Stimulated activated CD8-positive, alpha-beta memory T cell treated with anti-CD3 and anti-CD28 coated beads, Interleukin-12 subunit alpha, Interleukin-12 subunit beta, amount 100 ng/mL, for 24 hours (primary cell): ENCODE measurements around the gene PAPOLB.
"Not testable (repeated sequence)": the region's sequence is repeated elsewhere in the genome, so short reads cannot be mapped to it uniquely, and the experiment has no call there.

Experiments used
- DNase-seq: peaks from one replicate; pipeline ENCODE4 v3.0.0-alpha.2; 2020; ENCODE audit errors: extremely low read depth

Gene PAPOLB

DNA sequence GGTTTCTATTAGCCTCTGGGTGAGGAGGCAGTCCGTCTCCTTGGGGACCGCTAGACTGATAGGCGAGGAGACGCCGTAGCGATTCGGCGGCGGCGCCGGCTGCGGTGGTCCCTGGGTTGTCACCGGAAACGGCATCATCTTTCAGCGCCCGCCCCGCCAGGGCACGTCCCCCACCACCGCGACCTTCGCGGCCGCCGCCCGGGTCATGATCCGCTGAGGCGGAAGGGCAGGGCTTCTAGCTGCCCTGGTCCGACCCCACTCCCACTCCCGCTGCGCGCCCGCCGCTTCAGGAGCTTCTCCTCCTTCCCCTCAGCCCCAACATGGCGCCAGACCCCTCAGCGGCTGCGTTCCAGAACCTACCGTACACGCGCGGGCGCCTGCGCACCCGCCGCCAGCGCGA lies at the start of gene PAPOLB:
TSS of gene PAPOLB (minus strand) at position 358 of the 400 bp plus-strand sequence. CDS start at position 138, 220 bp downstream.
- DNase-seq, result no peak

DNA sequence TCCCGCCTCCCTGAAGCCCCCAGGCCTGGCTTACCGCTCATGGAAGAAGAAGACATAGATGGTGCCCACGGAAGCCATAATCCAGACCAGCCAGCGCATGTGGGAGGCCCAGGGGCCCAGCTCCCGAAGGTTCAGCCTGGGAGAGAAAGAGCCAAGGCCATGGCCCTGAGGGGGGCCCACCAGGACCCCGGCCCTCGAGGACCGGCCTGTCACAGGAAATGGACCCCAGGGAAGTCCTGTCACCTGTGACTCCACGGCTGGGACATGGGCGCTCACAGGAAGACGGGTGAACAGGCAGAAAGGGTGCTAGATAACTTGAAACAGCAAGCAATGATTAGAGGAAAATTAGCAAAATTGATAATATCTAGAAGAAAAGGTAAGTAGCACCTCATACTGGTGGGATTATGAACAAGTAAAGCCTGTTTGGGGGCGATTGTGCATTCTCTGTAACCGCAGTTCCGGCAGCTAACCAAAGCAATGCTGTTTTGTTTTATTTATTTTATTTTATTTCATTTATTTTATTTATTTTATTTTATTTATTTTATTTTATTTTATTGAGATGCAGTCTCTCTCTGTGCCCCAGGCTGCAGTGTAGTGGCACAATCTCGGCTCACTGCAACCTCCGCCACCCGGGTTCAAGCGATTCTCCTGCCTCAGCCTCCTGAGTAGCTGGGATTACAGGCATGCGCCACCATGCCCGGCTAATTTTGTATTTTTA lies 49.4 kb upstream of the PAPOLB start:
- no peak for DNase-seq

DNA sequence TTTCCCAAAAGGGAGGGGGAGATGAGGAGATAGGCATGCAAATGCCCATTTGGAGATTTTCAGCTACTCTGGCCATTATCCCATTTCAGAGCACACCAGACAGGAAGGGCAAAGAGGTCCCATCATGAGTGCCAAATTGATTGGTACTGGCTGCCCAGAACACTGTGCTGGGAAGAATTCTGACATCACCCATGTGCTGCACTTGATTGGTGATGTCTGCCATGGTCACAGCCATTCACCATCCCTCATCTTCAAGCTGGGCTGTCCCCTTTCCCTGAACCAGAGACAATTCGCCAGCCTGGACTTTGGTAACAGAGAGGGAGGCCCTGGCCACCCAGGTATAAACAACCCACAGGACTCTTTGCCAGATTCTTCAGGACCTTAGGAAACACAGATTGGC lies 44.9 kb upstream of the PAPOLB start:
- DNase-seq, result no peak

DNA sequence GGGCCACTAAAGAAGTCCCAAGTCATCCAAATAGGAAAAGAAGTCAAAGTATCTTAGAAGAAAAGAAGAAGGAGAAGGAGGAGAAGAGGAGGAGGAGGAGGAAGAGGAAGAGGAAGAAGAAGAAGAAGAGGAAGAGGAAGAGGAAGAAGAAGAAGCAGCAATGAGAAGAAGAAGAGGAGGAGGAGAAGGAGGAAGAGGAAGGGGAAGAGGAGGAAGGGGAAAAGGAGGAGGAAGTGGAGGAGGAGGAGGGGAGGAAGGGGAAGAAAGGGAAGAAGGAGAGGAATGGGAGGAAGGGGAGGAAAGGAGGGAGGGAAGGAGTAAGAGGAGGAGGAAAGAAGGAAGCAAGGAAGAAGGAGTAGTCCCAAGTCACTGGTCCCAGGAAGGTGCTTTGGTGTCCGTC lies 43.3 kb upstream of the PAPOLB start:
- DNase-seq, result no peak

DNA sequence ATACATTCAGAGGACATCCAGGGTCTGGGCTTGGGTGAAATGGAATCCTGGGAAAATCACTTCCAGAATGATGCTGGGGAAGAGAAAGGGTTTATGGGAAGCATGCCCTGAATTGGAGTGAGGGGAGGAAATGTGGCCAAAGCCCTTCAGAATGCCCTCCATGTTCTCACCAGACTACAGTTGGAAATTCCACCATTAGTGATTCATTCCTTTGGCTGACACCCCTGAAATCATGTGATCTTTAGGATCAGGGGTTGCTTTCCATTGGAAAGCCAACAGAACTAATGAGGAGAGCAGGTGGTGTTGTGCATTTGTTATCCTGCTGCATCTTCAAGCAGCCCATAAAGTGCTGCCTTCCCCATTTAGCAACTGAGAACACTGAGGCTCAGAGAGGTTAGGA lies 42.5 kb upstream of the PAPOLB start:
- no peak for DNase-seq

DNA sequence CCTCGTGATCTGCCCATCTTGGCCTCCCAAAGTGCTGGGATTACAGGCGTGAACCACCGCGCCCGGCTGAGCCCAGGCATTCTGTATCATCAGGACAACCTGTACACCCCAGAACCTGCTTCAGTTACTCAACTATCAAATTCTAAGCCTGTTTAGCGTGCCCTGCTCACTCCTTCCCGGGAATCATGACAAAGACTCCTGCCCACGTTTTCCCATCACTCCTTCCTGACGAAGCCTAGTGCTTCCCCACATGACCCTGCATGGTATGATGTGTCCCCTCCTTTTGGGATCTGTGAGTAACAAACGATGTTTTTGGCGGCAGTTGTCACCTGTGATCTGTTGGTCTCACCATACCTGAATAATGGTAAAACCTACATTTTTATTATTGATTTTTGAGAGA lies 33.9 kb upstream of the PAPOLB start:
- DNase-seq, result no peak

DNA sequence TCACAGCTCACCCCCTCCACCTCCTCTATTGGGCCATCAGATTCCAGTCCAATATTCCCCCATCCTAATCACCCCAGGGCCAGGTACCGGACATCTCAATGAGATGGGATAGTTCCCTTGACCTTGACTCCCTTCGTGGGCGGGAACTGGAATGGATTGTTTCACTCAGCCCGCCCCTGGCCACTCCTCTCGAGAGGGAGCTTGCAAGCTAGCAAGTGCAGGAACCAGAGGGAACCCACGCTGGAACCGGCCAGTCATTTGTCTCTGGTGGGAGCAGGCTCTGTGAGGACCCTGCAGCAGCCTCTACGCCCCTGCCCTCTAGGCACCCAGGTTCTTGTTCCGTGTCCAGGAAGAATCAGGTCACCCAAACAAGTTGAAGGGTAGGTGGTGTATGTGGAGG lies 32.7 kb upstream of the PAPOLB start:
- DNase-seq, result no peak

DNA sequence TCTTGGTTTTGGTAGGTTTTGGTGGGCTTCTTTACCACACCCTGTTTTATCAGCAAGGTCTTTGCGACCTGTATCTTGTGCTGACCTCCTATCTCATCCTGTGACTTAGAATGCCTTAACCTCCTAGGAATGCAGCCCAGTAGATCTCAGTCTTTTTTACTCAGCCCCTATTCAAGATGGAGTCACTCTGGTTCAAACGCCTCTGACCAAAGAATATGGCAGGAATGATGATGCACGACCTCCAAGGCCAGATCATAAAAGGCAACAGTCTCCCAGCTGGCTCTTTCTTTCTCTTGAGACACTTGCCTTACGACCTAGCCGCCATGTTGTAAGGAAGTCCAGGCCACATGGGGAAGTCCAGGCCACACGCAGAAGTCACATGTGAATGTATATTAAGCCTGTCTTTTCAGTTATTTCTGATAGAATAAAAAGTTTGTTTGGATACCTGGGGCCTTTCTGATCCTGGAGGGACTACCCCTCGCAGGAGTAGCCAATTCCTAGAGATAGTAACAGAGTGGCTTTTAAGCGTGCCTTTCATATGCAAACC lies 32.2 kb upstream of the PAPOLB start:
- DNase-seq, result no peak

DNA sequence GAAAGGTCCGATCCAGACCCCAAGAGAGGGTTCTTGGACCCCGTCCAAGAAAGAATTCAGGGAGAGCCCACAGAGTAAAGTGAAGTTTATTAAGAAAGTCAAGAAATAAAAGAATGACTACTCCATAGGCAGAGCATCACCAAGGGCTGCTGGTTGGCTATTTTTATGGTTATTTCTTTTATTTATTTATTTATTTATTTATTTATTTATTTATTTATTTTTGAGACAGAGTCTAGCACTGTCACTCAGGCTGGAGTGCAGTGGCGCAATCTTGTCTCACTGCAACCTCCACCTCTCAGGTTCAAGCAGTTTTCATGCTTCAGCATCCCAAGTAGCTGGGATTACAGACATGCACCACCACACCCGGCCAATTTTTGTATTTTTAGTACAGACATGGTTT lies 31.4 kb upstream of the PAPOLB start:
- not testable (repeated sequence) for DNase-seq

DNA sequence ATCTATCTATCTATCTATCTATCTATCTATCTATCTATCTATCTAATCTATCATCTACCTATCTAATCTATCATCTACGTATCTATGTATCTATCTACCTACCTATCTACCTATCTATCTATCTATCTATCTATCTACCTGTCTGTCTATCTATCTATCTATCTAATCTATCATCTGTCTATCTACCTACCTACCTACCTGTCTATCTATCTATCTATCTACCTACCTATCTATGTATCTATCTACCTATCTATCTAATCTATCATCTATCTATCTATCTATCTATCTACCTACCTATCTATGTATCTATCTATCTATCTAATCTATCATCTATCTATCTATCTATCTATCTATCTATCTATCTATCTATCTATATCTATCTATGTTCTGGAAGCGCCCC lies 29.7 kb upstream of the PAPOLB start:
- DNase-seq, result not testable (repeated sequence)

DNA sequence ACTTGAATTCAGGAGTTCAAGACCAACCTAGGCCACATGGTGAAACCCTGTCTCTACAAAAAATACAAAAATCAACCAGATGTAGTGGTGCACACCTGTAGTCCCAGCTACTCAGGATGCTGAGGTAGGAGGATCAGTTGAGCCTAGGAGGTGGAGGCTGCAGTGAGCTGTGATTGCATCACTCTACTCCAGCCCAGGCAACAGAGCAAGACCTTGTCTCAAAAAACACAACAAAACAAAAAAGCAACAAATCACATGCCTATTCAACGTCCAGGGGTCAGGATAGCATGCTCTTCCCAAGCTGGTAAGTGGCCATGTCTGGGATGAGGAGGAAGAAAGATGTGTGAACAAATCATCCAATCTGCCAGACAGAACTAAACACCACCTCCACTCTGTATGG lies 27.9 kb upstream of the PAPOLB start:
- no peak for DNase-seq

DNA sequence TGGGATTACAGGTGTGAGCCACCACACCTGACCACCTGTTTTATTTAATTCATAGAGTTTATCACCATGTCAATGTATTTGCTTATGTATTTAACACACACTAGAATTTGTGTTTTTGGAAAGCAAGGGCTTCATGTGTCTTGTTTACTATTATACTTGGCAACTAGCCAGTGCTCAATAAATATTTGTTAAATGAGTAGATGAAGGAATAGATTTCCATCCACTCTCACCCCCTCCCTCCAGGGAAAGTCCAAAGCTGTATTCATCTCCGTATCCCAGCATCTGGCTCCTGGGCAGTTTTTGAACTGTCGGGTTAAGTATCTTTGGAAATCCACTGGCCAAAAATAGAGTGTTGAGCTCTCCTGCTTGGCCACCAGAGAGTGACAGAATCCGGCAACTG lies 26.3 kb upstream of the PAPOLB start:
- no peak for DNase-seq

DNA sequence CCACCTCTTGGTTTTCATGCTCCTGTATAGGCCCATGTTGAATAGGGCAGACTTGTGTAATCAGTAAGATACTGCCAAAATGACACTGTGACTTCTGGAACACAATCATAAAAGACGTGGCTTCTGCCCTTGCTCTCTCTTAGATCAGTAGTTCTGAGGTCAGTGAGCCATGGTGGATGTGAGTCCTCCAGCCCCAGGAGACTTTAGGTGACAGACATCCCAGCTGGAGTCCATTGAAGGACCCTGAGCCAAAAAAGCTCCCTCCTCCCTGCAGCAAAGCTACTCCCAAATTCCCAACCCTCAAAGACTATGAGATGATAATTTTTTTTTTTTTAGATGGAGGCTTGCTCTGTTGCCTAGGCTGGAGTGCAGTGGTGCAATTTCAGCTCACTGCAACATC lies 24.8 kb upstream of the PAPOLB start:
- DNase-seq, result no peak

DNA sequence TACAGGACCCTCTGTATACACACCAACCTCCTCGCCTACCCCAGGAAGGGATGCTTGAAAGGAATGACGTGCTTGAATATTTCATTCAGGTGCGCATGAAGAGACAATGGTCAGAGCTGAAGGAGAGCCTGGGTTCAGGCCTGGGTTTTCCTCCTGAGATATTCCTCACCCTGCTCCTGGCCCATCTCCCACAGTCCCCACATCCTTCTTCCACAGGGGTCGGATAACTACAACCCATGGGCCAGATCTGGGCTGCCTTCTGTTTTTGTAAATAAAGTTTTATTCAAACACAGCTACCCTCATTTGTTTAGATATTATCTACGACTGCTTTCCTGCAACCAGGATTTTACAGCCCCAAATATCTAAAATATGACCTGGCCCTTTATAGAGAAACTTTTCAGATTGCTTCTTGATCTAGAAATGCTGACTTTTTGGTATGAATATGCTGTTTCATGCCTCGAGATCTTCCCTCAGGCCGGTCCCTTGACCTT lies 23.5 kb upstream of the PAPOLB start:
- no peak for DNase-seq

DNA sequence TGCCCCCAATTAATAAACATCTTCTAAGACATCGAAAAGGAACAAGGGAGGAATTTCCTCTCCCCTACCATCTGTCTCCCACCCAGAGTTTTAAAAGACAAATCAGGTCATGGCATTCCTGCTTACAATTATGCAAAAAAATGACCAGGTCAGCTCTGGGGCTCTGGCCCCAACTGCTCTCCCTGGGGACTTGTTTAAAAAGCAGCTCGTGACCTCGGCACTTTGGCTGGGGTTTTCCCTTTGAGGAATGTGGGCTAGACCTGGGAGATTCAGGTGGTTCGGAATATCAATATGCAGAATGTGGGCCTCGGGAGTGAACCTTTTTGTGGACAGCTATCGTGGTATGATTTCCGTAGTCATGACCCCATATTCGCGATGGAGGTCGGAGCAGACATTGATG lies 22.3 kb upstream of the PAPOLB start:
- no peak for DNase-seq

DNA sequence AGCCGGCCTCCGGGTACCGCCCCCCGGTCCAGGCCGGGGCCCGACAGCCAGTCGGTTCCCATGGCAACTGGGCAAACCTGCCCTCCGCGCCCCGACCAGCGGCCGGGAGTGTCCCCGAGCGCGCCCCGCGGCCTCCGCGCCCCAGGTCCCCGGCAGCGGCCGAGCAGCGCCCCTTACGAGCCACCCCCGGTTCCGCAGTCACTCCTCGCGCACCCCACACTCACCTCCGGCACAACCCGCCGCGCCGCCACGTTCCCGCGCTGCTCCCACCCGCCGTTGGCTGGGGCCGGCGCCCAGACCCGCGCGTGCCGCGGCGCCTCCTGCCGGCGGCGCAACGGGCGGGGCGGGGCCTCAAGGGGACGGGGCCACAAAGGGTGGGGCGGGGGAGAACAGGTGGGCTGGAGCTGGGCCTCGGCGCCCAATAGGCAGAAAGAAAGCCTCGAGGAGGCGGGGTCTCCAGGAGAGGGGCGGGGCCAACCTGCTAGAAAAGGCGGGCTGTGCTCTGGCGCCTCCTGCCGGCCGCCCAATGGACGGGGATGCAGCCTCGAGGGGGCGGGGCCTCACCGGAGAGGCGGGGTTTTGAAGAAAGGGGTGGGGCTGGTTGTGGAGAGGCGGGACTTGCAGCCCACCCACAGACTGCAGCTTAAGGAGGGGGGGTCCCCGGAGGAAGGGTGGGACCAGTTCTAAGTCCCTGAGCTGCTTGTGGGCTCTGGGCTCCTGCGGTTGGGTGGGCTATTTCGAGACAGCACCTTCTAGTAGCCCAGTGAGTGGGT lies 21.7 kb upstream of the PAPOLB start, which contains the start of gene RADIL:
TSS of gene RADIL (minus strand) at position 345 of the 773 bp plus-strand sequence. CDS start 5,577 bp downstream, outside the sequence.
- DNase-seq, result peak; percentile 75

DNA sequence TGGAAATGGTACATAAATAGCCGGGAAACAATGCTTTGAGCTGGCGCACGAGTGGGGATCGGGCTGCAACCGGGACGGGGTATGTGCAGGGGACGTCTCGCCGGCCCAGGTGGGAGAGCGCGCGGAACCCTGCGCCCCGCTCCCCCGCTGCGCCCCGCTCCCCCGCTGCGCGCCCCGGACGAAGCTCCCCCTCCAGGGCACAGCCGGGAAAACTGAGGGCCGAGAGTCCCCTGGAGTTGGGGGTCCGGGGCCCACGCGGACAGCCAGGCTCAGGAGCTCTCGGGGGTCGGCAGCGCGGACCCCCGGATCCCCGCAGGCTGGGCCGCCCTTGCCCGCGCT lies 21.2 kb upstream of the PAPOLB start:
- no peak for DNase-seq

DNA sequence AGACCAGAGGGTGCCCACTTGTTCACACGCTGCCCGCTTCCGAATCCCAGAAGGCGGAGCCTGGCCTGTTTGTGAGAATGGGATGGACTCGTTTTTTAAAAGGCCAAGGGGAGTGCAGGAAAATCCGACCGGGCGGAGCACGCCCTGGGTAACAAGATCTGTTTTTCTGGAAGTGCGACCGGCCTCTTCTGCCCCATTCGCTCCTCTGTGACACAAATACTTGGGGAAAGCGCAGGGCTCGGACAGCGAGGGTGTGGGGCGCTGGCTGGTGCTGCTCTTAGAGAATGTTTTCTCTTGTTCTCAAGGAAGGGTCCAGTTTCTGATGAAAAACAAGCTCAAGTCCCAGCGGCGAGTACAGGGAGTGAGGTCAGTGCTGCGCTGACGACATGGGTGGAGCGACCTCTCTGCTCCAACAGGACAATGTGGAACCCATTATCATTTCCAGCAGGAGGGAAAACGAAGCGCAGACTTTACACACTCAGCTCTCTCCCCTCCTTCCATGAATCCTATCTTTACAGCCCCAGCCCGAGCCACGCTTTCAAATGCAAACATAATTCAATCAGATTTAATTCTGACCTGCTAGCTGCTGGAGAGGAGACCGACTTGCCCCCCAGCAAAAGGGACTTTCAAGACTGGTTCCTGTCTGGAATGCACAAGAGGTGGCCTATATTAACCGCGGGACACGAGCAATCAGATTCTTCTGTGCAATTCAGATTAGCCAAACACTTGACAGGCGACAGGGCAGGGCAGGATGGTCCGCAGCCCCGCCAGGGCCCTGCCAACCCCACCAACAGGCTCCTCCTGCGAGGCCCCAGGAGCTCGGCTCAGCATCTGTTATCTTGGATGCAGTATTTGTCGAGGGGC lies 20.6 kb upstream of the PAPOLB start:
- DNase-seq, result no peak

DNA sequence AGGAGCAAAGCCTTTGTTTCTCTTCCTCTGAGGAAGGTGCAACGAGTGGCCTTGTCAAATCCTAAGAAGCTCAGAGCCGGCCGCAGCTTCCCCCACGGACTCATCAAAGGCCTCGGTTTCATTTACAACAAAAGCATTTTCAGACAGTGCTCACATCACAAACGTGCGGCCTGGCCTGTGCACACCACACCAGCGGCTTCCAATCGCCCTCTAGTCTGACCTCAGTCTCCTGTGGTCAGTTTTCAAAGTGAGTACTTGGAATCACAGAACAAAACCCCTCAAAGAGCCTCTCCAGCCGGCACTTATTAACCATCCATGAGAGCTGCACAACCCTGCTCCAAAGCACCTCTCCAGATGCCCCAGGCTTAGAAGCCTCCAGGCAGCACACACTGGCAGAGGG lies 18.4 kb upstream of the PAPOLB start:
- no peak for DNase-seq

DNA sequence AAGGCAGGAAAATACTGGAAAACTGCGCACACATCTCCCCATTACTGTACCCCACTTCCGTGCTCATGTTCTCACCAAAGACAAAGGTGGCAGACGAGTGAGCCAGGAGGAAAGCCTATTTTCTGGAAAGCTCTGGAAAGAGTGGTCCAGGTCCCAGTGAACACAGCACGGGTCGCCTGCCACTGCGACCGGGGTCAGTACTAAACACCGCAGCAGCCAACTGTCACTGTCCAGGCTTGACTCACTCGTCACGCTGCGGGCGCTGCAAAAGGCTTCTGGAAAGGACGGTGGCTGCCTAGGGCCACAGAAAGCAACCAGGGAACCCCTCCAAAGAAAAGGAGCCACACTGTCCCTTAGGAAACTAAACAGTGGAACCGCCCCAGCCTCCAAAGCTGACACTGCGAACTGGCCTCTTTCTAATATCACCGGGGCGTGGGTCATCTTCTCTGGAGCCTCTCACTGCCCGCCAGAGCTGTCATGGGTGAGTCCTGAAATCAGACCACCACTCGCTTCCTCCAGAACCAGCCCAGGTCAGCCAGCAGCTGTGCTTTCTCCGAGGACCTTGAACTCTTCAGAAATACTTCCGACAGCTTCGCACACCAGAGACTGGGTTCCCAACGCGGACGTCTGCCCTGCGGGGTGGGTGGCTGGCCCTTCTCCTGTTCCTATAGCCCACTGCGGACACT lies 17.7 kb upstream of the PAPOLB start:
- no peak for DNase-seq
